Liver (tissue), 9 donors: Measurements from ENCODE around the gene EXTL1. TPM values are rescaled to one million over a fixed set of nuclear protein-coding genes. Genes with fewer than 3 reads are reported as not detected.

ENCODE experiments used
- DNase-seq: peaks from one replicate; pipeline ENCODE4 v3.0.0-alpha.2; 2017; ENCODE audit warnings: low spot score
- H3K27ac ChIP-seq, 2 donors: one replicate each; pipeline ENCODE4 v1.7.0; 2013; ENCODE audit warnings: inconsistent platforms in 2 of 2, low read length in 2 of 2, control low read depth in 1 of 2, low read depth in 1 of 2, mild to moderate bottlenecking in 1 of 2
- H3K27me3 ChIP-seq, 4 donors: one replicate each; pipeline versions ENCODE4 v1.6.1 to v1.7.0; 2013; ENCODE audit warnings: low read length in 3 of 4, inconsistent platforms in 1 of 4, mild to moderate bottlenecking in 1 of 4, moderate library complexity in 1 of 4; ENCODE audit not compliant: control insufficient read depth in 4 of 4, insufficient read depth in 4 of 4
- H3K36me3 ChIP-seq, 4 donors: one replicate each; pipeline versions ENCODE4 v1.6.1 to v1.7.0; 2013; ENCODE audit warnings: low read length in 3 of 4, mild to moderate bottlenecking in 3 of 4, low read depth in 1 of 4, moderate library complexity in 1 of 4; ENCODE audit not compliant: control insufficient read depth in 4 of 4, insufficient read depth in 3 of 4
- H3K4me1 ChIP-seq, 4 donors: one replicate each; pipeline versions ENCODE4 v1.6.1 to v1.7.0; 2013; ENCODE audit warnings: low read length in 3 of 4, mild to moderate bottlenecking in 3 of 4, moderate library complexity in 1 of 4; ENCODE audit not compliant: control insufficient read depth in 4 of 4, insufficient read depth in 4 of 4
- H3K4me3 ChIP-seq, 3 donors: one replicate each; pipeline versions ENCODE4 v1.6.1 to v1.7.0; 2013; ENCODE audit warnings: low read length in 3 of 3, control low read depth in 1 of 3, low read depth in 1 of 3, mild to moderate bottlenecking in 1 of 3
- H3K9ac ChIP-seq, 2 donors: one replicate each; pipeline ENCODE4 v1.7.0; 2013; ENCODE audit warnings: low read length in 2 of 2, mild to moderate bottlenecking in 2 of 2, moderate library complexity in 2 of 2, control low read depth in 1 of 2, low read depth in 1 of 2
- H3K9me3 ChIP-seq, 4 donors: one replicate each; pipeline versions ENCODE4 v1.6.1 to v1.7.0; 2013; ENCODE audit warnings: low read length in 3 of 4; ENCODE audit not compliant: control insufficient read depth in 4 of 4
- EGR1 ChIP-seq, 2 donors: IDR thresholded peaks; 2 replicates each; pipeline ENCODE4 v1.6.1; 2016 to 2018; ENCODE audit warnings: antibody characterized with exemption in 2 of 2, low read depth in 2 of 2
- FOXA1 ChIP-seq: IDR thresholded peaks from 2 replicates; pipeline ENCODE4 v1.6.1; 2016; ENCODE audit warnings: antibody characterized with exemption
- FOXA2 ChIP-seq: IDR thresholded peaks from 2 replicates; pipeline ENCODE4 v1.6.1; 2016; ENCODE audit warnings: antibody characterized with exemption
- GABPA ChIP-seq, 2 donors: IDR thresholded peaks in 1 of 2; conservative IDR thresholded peaks in 1 of 2; 2 replicates each; pipeline ENCODE4 v1.6.1; 2016; ENCODE audit warnings: antibody characterized with exemption in 2 of 2, mild to moderate bottlenecking in 1 of 2, moderate library complexity in 1 of 2
- HNF4A ChIP-seq, 2 donors: conservative IDR thresholded peaks; 2 replicates each; pipeline ENCODE4 v1.6.1; 2016; ENCODE audit warnings: antibody characterized with exemption in 2 of 2, mild to moderate bottlenecking in 2 of 2
- HNF4G ChIP-seq: IDR thresholded peaks from 2 replicates; pipeline ENCODE4 v1.6.1; 2016; ENCODE audit warnings: antibody characterized with exemption
- JUND ChIP-seq, 2 donors: IDR thresholded peaks; 2 replicates each; pipeline ENCODE4 v1.6.1; 2016; ENCODE audit warnings: antibody characterized with exemption in 2 of 2
- NR2F2 ChIP-seq: IDR thresholded peaks from 2 replicates; pipeline ENCODE4 v1.6.1; 2016; ENCODE audit warnings: antibody characterized with exemption
- RAD21 ChIP-seq, 2 donors: IDR thresholded peaks; 2 replicates each; pipeline ENCODE4 v1.6.1; 2016; ENCODE audit warnings: antibody characterized with exemption in 2 of 2, mild to moderate bottlenecking in 2 of 2
- RXRA ChIP-seq, 2 donors: IDR thresholded peaks; 2 replicates each; pipeline ENCODE4 v1.6.1; 2017 to 2018; ENCODE audit warnings: antibody characterized with exemption in 2 of 2, mild to moderate bottlenecking in 1 of 2
- SP1 ChIP-seq: IDR thresholded peaks from 2 replicates; pipeline ENCODE4 v1.6.1; 2018; ENCODE audit warnings: antibody characterized with exemption, mild to moderate bottlenecking
- TAF1 ChIP-seq: conservative IDR thresholded peaks from 2 replicates; pipeline ENCODE4 v1.6.1; 2016; ENCODE audit warnings: antibody characterized with exemption, mild to moderate bottlenecking
- WGBS: extraction: QIAGEN DNeasy Blood & Tissue Kit; methylation state at CpG from one replicate; pipeline ENCODE4 v1.1.7; 2013; 5-methylcytosine and 5-hydroxymethylcytosine counted together
- polyA plus RNA-seq, 2 donors: library from polyadenylated mRNA; stranded (reverse) in 1 of 2; unstranded in 1 of 2; fragments of 200-250 nt in 1 of 2; fragments of >200 nt in 1 of 2; fragmentation: Nextera tagmentation in 1 of 2; extraction: Ambion mirVana in 1 of 2; gene quantifications; one replicate each; pipeline versions ENCODE4 v1.2.1 to v1.2.3, GENCODE V29; 2013 to 2015
- total RNA-seq, 2 donors: library from RNA; depleted of rRNA; stranded (reverse); fragments of >200 nt; gene quantifications; one replicate each; pipeline ENCODE4 v1.2.3, GENCODE V29; 2014
- TF ChIP-seq, protein P1 (sequence below): IDR thresholded peaks from 2 replicates; pipeline ENCODE4 v1.6.1; 2016; ENCODE audit warnings: antibody characterized with exemption
- TF ChIP-seq, protein P2 (sequence below): fragments of 150-350 bp; IDR thresholded peaks from 2 replicates; pipeline ENCODE4 v1.5.1; 2017; ENCODE audit warnings: improper control_type of control experiment, low read depth, low read length; ENCODE audit not compliant: missing input control
- TF ChIP-seq, protein P3 (sequence below): IDR thresholded peaks from 2 replicates; pipeline ENCODE4 v1.6.1; 2016; ENCODE audit warnings: antibody characterized with exemption, mild to moderate bottlenecking
- TF ChIP-seq, protein P4 (sequence below): IDR thresholded peaks from 2 replicates; pipeline ENCODE4 v1.6.1; 2016; ENCODE audit warnings: antibody characterized with exemption
- TF ChIP-seq, protein P5 (sequence below): IDR thresholded peaks from 2 replicates; pipeline ENCODE4 v1.6.1; 2016; ENCODE audit warnings: antibody characterized with exemption
- donor health status: healthy.
- donor health status: healthy.
- donor health status: healthy.
- donor health status: healthy.
- donor health status: healthy.

Gene EXTL1
- total and polyA plus RNA-seq, 4 donors, result under 0.01 TPM; not detected in 3

DNA sequence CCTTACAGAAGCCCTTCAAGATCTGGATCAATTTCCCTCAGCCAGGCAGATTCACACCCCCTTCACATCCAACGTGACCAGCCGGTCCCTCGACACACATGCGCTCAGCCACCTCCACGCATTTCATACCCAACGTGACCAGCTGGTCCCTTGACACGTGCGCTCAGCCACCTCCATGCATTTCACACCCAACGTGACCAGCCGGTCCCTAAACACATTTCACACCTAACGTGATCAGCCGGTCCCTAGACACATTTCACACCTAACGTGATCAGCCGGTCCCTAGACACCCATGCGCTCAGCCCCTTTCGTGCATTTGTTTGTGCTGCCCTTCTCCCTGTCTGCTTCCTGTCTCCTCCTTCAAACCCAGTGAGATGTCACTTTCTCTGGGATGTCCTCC, 14.9 kb upstream of the EXTL1 start:
- 94% methylated on average over 16 of the region's 16 CpGs for WGBS
- no peaks in the 10 kb centered on the region for H3K27me3 ChIP-seq
- no peak overlapping the region for H3K9ac ChIP-seq
- H3K9me3 ChIP-seq, result no peaks in the 10 kb centered on the region
- no peaks in the 10 kb centered on the region for H3K36me3 ChIP-seq
- H3K4me3 ChIP-seq, result no peak overlapping the region
- no peak for DNase-seq
- no peak overlapping the region for H3K27ac ChIP-seq
- TF ChIP-seq HNF4A (conservative IDR thresholded peaks at IDR 0.05), result no peak
- TF ChIP-seq SP1, result no peak
- TF ChIP-seq TAF1, result no peak
- TF ChIP-seq RXRA (IDR thresholded peaks at IDR 0.05), result no peak
- TF ChIP-seq, protein P1, sequence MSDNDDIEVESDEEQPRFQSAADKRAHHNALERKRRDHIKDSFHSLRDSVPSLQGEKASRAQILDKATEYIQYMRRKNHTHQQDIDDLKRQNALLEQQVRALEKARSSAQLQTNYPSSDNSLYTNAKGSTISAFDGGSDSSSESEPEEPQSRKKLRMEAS, result no peak
- TF ChIP-seq EGR1 (IDR thresholded peaks at IDR 0.05; ENCODE audit: low read depth in 2 of 2), result no peak
- H3K4me1 ChIP-seq, result no peaks in the 10 kb centered on the region

DNA sequence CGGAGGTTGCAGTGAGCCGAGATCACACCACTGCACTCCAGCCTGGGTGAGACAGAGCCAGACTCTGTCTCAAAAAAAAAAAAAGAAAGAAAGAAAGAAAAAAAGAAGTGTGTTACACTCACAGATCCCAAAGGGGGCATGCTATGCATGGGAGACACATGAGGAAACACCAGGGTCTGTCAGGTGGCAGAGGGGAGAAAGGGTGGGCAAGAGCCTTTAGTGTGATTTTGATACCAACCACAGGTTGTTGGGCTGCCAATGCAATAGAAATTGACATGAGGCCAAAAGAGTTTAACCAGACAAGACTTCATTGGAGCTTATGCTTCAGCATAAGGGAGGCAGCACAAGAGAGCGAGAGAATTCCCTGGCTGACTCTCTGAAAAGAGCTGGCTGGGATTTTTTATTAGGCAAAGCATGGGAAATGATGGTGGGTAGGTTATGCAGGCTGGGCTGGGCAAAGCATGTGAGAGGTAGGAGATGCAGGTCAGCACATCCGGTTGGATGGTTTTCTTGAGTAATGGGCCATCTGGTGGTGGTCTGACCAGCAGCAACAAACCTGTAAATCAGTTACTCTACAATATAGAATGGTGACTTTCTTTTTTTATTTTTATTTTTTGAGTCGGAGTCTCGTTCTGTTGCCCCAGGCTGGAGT, 11.7 kb upstream of the EXTL1 start:
- Histone ChIP-seq H3K4me1 (peaks cover 0 to 5% (median 3%) of the 10 kb centered on the region in 4 donors), H3K27ac (no peak overlapping the region), H3K9ac (no peak overlapping the region), H3K36me3 (no peaks in the 10 kb centered on the region), H3K4me3 (no peak overlapping the region), H3K27me3 (no peaks in the 10 kb centered on the region), H3K9me3 (no peaks in the 10 kb centered on the region)
- no peak for DNase-seq
- TF ChIP-seq GABPA (IDR thresholded peaks at IDR 0.05 in 1 of 2, conservative IDR thresholded peaks at IDR 0.05 in 1 of 2) (no peak), JUND (IDR thresholded peaks at IDR 0.05) (no peak)
- TF ChIP-seq, protein P2, sequence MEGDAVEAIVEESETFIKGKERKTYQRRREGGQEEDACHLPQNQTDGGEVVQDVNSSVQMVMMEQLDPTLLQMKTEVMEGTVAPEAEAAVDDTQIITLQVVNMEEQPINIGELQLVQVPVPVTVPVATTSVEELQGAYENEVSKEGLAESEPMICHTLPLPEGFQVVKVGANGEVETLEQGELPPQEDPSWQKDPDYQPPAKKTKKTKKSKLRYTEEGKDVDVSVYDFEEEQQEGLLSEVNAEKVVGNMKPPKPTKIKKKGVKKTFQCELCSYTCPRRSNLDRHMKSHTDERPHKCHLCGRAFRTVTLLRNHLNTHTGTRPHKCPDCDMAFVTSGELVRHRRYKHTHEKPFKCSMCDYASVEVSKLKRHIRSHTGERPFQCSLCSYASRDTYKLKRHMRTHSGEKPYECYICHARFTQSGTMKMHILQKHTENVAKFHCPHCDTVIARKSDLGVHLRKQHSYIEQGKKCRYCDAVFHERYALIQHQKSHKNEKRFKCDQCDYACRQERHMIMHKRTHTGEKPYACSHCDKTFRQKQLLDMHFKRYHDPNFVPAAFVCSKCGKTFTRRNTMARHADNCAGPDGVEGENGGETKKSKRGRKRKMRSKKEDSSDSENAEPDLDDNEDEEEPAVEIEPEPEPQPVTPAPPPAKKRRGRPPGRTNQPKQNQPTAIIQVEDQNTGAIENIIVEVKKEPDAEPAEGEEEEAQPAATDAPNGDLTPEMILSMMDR, result no peak
- WGBS, result 82% methylated on average over 6 of the region's 6 CpGs

DNA sequence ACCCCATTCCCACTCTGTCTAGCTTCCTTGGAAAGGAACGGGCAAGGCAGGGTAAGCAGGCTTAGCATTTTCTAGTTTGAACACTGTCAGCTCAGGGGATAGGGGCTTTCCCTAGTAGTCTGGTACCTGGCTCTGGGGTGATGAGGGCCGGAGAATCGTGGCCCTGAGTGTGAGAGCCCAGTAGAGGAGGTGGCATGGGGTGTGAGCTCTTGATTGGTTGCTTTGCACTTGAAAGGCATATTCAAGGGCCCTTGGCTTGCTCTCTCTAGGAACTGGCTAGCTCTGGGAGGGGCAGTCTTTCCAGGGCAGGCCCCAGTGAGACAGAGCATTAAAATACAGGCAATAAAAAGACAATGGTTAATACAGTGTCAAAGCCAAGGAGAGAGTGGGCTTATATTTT, 10.8 kb upstream of the EXTL1 start:
- no peaks in the 10 kb centered on the region for H3K36me3 ChIP-seq
- no peak for DNase-seq
- 85% methylated on average over 3 of the region's 3 CpGs for WGBS
- no peak overlapping the region for H3K4me3 ChIP-seq
- H3K27me3 ChIP-seq, result no peaks in the 10 kb centered on the region
- H3K4me1 ChIP-seq, result peaks cover 0 to 5% (median 3%) of the 10 kb centered on the region in 4 donors
- no peak overlapping the region for H3K27ac ChIP-seq
- H3K9me3 ChIP-seq, result no peaks in the 10 kb centered on the region
- H3K9ac ChIP-seq, result no peak overlapping the region
- TF ChIP-seq RAD21 (IDR thresholded peaks at IDR 0.05) (no peak), NR2F2 (no peak), FOXA1 (no peak), GABPA (IDR thresholded peaks at IDR 0.05 in 1 of 2, conservative IDR thresholded peaks at IDR 0.05 in 1 of 2) (no peak), JUND (IDR thresholded peaks at IDR 0.05) (no peak), RXRA (IDR thresholded peaks at IDR 0.05) (no peak), HNF4G (no peak), FOXA2 (no peak)
- TF ChIP-seq, protein P3, sequence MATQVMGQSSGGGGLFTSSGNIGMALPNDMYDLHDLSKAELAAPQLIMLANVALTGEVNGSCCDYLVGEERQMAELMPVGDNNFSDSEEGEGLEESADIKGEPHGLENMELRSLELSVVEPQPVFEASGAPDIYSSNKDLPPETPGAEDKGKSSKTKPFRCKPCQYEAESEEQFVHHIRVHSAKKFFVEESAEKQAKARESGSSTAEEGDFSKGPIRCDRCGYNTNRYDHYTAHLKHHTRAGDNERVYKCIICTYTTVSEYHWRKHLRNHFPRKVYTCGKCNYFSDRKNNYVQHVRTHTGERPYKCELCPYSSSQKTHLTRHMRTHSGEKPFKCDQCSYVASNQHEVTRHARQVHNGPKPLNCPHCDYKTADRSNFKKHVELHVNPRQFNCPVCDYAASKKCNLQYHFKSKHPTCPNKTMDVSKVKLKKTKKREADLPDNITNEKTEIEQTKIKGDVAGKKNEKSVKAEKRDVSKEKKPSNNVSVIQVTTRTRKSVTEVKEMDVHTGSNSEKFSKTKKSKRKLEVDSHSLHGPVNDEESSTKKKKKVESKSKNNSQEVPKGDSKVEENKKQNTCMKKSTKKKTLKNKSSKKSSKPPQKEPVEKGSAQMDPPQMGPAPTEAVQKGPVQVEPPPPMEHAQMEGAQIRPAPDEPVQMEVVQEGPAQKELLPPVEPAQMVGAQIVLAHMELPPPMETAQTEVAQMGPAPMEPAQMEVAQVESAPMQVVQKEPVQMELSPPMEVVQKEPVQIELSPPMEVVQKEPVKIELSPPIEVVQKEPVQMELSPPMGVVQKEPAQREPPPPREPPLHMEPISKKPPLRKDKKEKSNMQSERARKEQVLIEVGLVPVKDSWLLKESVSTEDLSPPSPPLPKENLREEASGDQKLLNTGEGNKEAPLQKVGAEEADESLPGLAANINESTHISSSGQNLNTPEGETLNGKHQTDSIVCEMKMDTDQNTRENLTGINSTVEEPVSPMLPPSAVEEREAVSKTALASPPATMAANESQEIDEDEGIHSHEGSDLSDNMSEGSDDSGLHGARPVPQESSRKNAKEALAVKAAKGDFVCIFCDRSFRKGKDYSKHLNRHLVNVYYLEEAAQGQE, result no peak
- TF ChIP-seq, protein P4, sequence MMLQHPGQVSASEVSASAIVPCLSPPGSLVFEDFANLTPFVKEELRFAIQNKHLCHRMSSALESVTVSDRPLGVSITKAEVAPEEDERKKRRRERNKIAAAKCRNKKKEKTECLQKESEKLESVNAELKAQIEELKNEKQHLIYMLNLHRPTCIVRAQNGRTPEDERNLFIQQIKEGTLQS, result no peak
- TF ChIP-seq, protein P2, result no peak
- TF ChIP-seq, protein P1, result no peak
- TF ChIP-seq, protein P5, sequence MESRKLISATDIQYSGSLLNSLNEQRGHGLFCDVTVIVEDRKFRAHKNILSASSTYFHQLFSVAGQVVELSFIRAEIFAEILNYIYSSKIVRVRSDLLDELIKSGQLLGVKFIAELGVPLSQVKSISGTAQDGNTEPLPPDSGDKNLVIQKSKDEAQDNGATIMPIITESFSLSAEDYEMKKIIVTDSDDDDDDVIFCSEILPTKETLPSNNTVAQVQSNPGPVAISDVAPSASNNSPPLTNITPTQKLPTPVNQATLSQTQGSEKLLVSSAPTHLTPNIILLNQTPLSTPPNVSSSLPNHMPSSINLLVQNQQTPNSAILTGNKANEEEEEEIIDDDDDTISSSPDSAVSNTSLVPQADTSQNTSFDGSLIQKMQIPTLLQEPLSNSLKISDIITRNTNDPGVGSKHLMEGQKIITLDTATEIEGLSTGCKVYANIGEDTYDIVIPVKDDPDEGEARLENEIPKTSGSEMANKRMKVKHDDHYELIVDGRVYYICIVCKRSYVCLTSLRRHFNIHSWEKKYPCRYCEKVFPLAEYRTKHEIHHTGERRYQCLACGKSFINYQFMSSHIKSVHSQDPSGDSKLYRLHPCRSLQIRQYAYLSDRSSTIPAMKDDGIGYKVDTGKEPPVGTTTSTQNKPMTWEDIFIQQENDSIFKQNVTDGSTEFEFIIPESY, result no peak
